Ishikawa (cell line): Measurements from ENCODE around the gene FGD1.

ENCODE experiments used
- CEBPB ChIP-seq: IDR thresholded peaks from 2 replicates; pipeline ENCODE4 v1.6.1; 2012
- CREB1 ChIP-seq: IDR thresholded peaks from 2 replicates; pipeline ENCODE4 v1.6.1; 2012; ENCODE audit warnings: low read depth
- EGR1 ChIP-seq: IDR thresholded peaks from 2 replicates; pipeline ENCODE4 v1.6.1; 2012
- EP300 ChIP-seq: IDR thresholded peaks from 2 replicates; pipeline ENCODE4 v1.6.1; 2012; ENCODE audit warnings: borderline replicate concordance
- FOXM1 ChIP-seq: IDR thresholded peaks from 2 replicates; pipeline ENCODE4 v1.6.1; 2012; ENCODE audit warnings: low read depth, borderline replicate concordance
- MAX ChIP-seq: IDR thresholded peaks from 2 replicates; pipeline ENCODE4 v1.6.1; 2012
- NFIC ChIP-seq: IDR thresholded peaks from 2 replicates; pipeline ENCODE4 v1.6.1; 2012
- RAD21 ChIP-seq: IDR thresholded peaks from 2 replicates; pipeline ENCODE4 v1.6.1; 2012; ENCODE audit warnings: low read depth
- REST ChIP-seq: IDR thresholded peaks from 2 replicates; pipeline ENCODE4 v1.6.1; 2012; ENCODE audit warnings: low read depth, mild to moderate bottlenecking
- TAF1 ChIP-seq: IDR thresholded peaks from 2 replicates; pipeline ENCODE4 v1.6.1; 2012; ENCODE audit warnings: low read depth, mild to moderate bottlenecking
- TCF12 ChIP-seq: IDR thresholded peaks from 2 replicates; pipeline ENCODE4 v1.6.1; 2012; ENCODE audit warnings: low read depth
- TEAD4 ChIP-seq: IDR thresholded peaks from 2 replicates; pipeline ENCODE4 v1.6.1; 2012
- USF1 ChIP-seq: IDR thresholded peaks from 2 replicates; pipeline ENCODE4 v1.6.1; 2012
- YY1 ChIP-seq: IDR thresholded peaks from 2 replicates; pipeline ENCODE4 v1.6.1; 2012; ENCODE audit warnings: low read depth
- ZBTB7A ChIP-seq: IDR thresholded peaks from 2 replicates; pipeline ENCODE4 v1.6.1; 2012; ENCODE audit warnings: low read depth

The FGD1 gene

GRCh38 chrX:54494166-54494988, 1.7 kb downstream of the FGD1 start:
- TF ChIP-seq EGR1 (no peak), CEBPB (no peak), EP300 (no peak), YY1 (no peak), MAX (no peak), TAF1 (no peak), CREB1 (no peak), NFIC (no peak), TEAD4 (no peak), TCF12 (no peak), FOXM1 (no peak), ZBTB7A (no peak), RAD21 (no peak), USF1 (no peak), REST (no peak)

GRCh38 chrX:54492340-54492739, 3.7 kb downstream of the FGD1 start:
- TF ChIP-seq RAD21 (no peak), MAX (no peak), FOXM1 (no peak), USF1 (no peak), TEAD4 (no peak), REST (no peak), CEBPB (no peak), NFIC (no peak), TCF12 (no peak), EP300 (no peak), YY1 (no peak)

GRCh38 chrX:54484666-54485065, 11.4 kb downstream of the FGD1 start:
- TF ChIP-seq CEBPB (no peak), MAX (no peak), EP300 (no peak)

GRCh38 chrX:54483946-54484345, 12.1 kb downstream of the FGD1 start:
- TF ChIP-seq CREB1 (no peak), TEAD4 (no peak), MAX (no peak), ZBTB7A (no peak), YY1 (no peak), NFIC (no peak), TCF12 (no peak), USF1 (no peak), EP300 (no peak), REST (no peak)
